ENCODE results near the gene VSIG10. TPM values are rescaled to one million over a fixed set of nuclear protein-coding genes. Genes with fewer than 3 reads are reported as not detected.
A peak's percentile ranks its signal among the peaks of the same experiment; 100 is the strongest.
"Not testable (repeated sequence)": the region's sequence is repeated elsewhere in the genome, so short reads cannot be mapped to it uniquely, and the experiment has no call there.

Gene VSIG10
- total and polyA plus RNA-seq, 2 of the 13 experiments (the other 11 are each of a cell fraction or from before 2014, with no cell fraction given): 25.6 to 42.5 TPM

DNA sequence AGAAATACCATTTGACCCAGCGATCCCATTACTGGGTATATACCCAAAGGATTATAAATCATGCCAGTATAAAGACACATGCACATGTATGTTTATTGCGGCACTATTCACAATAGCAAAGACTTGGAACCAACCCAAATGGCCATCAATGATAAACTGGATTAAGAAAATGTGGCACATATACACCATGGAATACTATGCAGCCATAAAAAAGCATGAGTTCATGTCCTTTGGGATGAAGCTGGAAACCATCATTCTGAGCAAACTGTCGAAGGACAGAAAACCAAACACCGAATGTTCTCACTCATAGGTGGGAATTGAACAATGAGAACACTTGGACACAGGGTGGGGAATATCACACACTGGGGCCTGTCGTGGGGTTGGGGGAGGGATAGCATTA, 25.6 kb upstream of the VSIG10 start:
- 98% methylated on average over 5 of the region's 5 CpGs for WGBS (ENCODE audit: low lambda C conversion rate)
- POLR2A ChIA-PET: interaction anchor here (1.0 kb wide), 1 partner anchor 9 kb away, joined by 3 read pairs; no protein-coding TSS in a partner anchor
- H3K27me3 ChIP-seq (ENCODE audit: control insufficient read depth in 1 of 2, insufficient read depth in 2 of 2, low read length in 2 of 2); H3K9me3 ChIP-seq (ENCODE audit: low read length); H3K4me2 ChIP-seq (ENCODE audit: low read depth, low read length); intact Hi-C loops (cut with micrococcal nuclease; ENCODE audit: unreplicated experiment); in situ Hi-C loops (cut with HindIII; ENCODE audit: extremely low pct_ligation_motif_present, low pct_unique_long_range_greater_than_20kb); CTCF ChIA-PET (ENCODE audit: low intra/inter-chr PET ratio, low total read pairs); H3K36me3 ChIP-seq (replicated peaks in 1 of 2; ENCODE audit: control insufficient read depth in 1 of 2, insufficient read depth in 2 of 2, low read length in 2 of 2); H3K9ac ChIP-seq (ENCODE audit: insufficient read depth, low read depth, low read length); DNase-seq (ENCODE audit: low spot score); H3K27ac ChIP-seq (ENCODE audit: extremely low read length, insufficient read depth, low read length); BruUV-seq (replicated peaks); ATAC-seq; H4K20me1 ChIP-seq (ENCODE audit: insufficient read depth, low read length); FAIRE-seq; H3K4me3 ChIP-seq (replicated peaks in 1 of 3; ENCODE audit: insufficient read depth in 1 of 3, low read depth in 2 of 3, low read length in 3 of 3); H2AFZ ChIP-seq (ENCODE audit: low read length): not testable (repeated sequence)
- Histone ChIP-seq H3K79me2 (ENCODE audit: insufficient read depth, low read length) (peaks cover 10% of the 10 kb centered on the region), H3K4me1 (ENCODE audit: insufficient read depth, low read length) (peaks cover 82% of the 10 kb centered on the region)
- peak; percentile 61 for TF ChIP-seq ZMYM3 (CRISPR knock-in tag; IDR thresholded peaks at IDR 0.05)
- TF ChIP-seq KDM1A (CRISPR knock-in tag; IDR thresholded peaks at IDR 0.05): 0 out of 2 replicates have a peak, but pooled peaks have one; percentile 39

DNA sequence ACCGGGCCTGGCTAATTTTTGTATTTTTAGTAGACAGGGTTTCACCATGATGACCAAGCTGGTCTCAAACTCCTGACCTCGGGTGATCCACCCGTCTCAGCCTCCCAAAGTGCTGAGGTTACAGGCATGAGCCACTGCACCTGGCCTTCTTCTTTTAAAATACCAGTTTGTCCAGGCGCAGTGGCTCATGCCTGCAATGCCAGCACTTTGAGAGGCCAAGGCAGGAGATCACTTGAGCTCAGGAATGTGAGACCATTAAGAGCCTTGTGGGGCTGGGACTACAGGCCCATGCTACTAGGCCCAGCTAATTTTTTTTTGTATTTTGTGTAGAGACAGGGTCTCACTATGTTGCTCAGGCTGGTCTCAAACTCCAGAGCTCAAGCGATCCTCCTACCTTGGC, 24.1 kb upstream of the VSIG10 start:
- no peak for DNase-seq (ENCODE audit: low spot score)
- H3K4me2 ChIP-seq (ENCODE audit: low read depth, low read length): no peak overlapping the region
- H3K4me3 ChIP-seq (replicated peaks in 1 of 3; ENCODE audit: insufficient read depth in 1 of 3, low read depth in 2 of 3, low read length in 3 of 3): no peak overlapping the region
- H4K20me1 ChIP-seq (ENCODE audit: insufficient read depth, low read length): no peaks in the 10 kb centered on the region
- TF ChIP-seq MAFK (conservative IDR thresholded peaks at IDR 0.05 in 1 of 2, IDR thresholded peaks at IDR 0.05 in 1 of 2; ENCODE audit: low read length in 2 of 2): no peak
- TF ChIP-seq, protein P1, sequence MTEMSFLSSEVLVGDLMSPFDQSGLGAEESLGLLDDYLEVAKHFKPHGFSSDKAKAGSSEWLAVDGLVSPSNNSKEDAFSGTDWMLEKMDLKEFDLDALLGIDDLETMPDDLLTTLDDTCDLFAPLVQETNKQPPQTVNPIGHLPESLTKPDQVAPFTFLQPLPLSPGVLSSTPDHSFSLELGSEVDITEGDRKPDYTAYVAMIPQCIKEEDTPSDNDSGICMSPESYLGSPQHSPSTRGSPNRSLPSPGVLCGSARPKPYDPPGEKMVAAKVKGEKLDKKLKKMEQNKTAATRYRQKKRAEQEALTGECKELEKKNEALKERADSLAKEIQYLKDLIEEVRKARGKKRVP (CRISPR knock-in tag; IDR thresholded peaks at IDR 0.05): no peak
- no peak overlapping the region for H3K27ac ChIP-seq (ENCODE audit: extremely low read length, insufficient read depth, low read length)
- H3K36me3 ChIP-seq (replicated peaks in 1 of 2; ENCODE audit: control insufficient read depth in 1 of 2, insufficient read depth in 2 of 2, low read length in 2 of 2): no peaks in the 10 kb centered on the region; a peak in 1 of 5 replicates
- no peak for FAIRE-seq
- no peaks in the 10 kb centered on the region for H3K9me3 ChIP-seq (ENCODE audit: low read length)
- no TSS peak for BruUV-seq (replicated peaks)
- in situ Hi-C loops (cut with HindIII; ENCODE audit: extremely low pct_ligation_motif_present, low pct_unique_long_range_greater_than_20kb): no loop called here
- no peaks in the 10 kb centered on the region for H3K27me3 ChIP-seq (ENCODE audit: control insufficient read depth in 1 of 2, insufficient read depth in 2 of 2, low read length in 2 of 2)
- ATAC-seq: no peak
- ChIA-PET CTCF (ENCODE audit: low intra/inter-chr PET ratio, low total read pairs) (no interaction called here), POLR2A (interaction anchor here (5.3 kb wide), 1 partner anchor 10 kb away, joined by 103 read pairs; the partner anchor contains the start of gene PEBP1)
- H3K4me1 ChIP-seq (ENCODE audit: insufficient read depth, low read length): peaks cover 83% of the 10 kb centered on the region
- intact Hi-C loops (cut with micrococcal nuclease; ENCODE audit: unreplicated experiment): no loop called here
- no peak overlapping the region for H3K9ac ChIP-seq (ENCODE audit: insufficient read depth, low read depth, low read length)
- H2AFZ ChIP-seq (ENCODE audit: low read length): no peak overlapping the region
- 89% methylated on average over 5 of the region's 5 CpGs for WGBS (ENCODE audit: low lambda C conversion rate)
- H3K79me2 ChIP-seq (ENCODE audit: insufficient read depth, low read length): peaks cover 2% of the 10 kb centered on the region
